Parathyroid adenoma (tissue), 2 donors: ENCODE measurements around the gene GPR179.

ENCODE experiments used
- H2AFZ ChIP-seq: fragments of 300-600 bp; sonication (generic); one replicate; pipeline ENCODE4 v1.7.0; 2017; ENCODE audit warnings: antibody characterized with exemption, mild to moderate bottlenecking
- H3K27ac ChIP-seq: fragments of 300-600 bp; sonication (generic); one replicate; pipeline ENCODE4 v1.7.0; 2017
- H3K27me3 ChIP-seq: fragments of 300-600 bp; sonication (generic); one replicate; pipeline ENCODE4 v1.7.0; 2017; ENCODE audit warnings: low read length; ENCODE audit not compliant: control insufficient read depth, insufficient read depth
- H3K36me3 ChIP-seq: fragments of 300-600 bp; sonication (generic); one replicate; pipeline ENCODE4 v1.7.0; 2017; ENCODE audit warnings: low read length; ENCODE audit not compliant: control insufficient read depth, insufficient read depth
- H3K4me1 ChIP-seq: fragments of 300-600 bp; sonication (generic); one replicate; pipeline ENCODE4 v1.7.0; 2017; ENCODE audit warnings: control low read depth
- H3K4me2 ChIP-seq: fragments of 300-600 bp; sonication (generic); one replicate; pipeline ENCODE4 v1.7.0; 2017; ENCODE audit warnings: low read length
- H3K4me3 ChIP-seq: fragments of 300-600 bp; sonication (generic); one replicate; pipeline ENCODE4 v1.7.0; 2017; ENCODE audit warnings: low read depth, low read length
- H3K79me2 ChIP-seq: fragments of 300-600 bp; sonication (generic); one replicate; pipeline ENCODE4 v1.7.0; 2017; ENCODE audit warnings: control low read depth
- H3K9ac ChIP-seq: fragments of 300-600 bp; sonication (generic); one replicate; pipeline ENCODE4 v1.7.0; 2017; ENCODE audit warnings: mild to moderate bottlenecking
- H3K9me3 ChIP-seq: fragments of 300-600 bp; sonication (generic); one replicate; pipeline ENCODE4 v1.7.0; 2017; ENCODE audit warnings: low read length; ENCODE audit not compliant: control insufficient read depth
- CTCF ChIP-seq: fragments of 300-600 bp; sonication (generic); IDR thresholded peaks from one replicate; pipeline ENCODE4 v1.7.0; 2017; ENCODE audit warnings: antibody characterized with exemption, mild to moderate bottlenecking
- donor health status: primary hyperparathyroidism.

The GPR179 gene

GRCh38 chr17:38329284-38329683, 14.5 kb downstream of the GPR179 start:
- no peak for TF ChIP-seq CTCF
- Histone ChIP-seq H3K4me2 (no peak overlapping the region), H3K4me1 (peaks cover 34% of the 10 kb centered on the region), H3K9me3 (no peaks in the 10 kb centered on the region), H3K27me3 (no peaks in the 10 kb centered on the region), H3K36me3 (no peaks in the 10 kb centered on the region), H3K79me2 (no peaks in the 10 kb centered on the region), H2AFZ (no peak overlapping the region), H3K9ac (no peak overlapping the region), H3K4me3 (no peak overlapping the region), H3K27ac (no peak overlapping the region)

GRCh38 chr17:38328620-38329019, 15.1 kb downstream of the GPR179 start:
- Histone ChIP-seq H3K4me2 (no peak overlapping the region), H3K9ac (no peak overlapping the region), H3K9me3 (no peaks in the 10 kb centered on the region), H3K27ac (peak overlapping the region; percentile 97), H3K36me3 (no peaks in the 10 kb centered on the region), H2AFZ (no peak overlapping the region), H3K4me1 (peaks cover 41% of the 10 kb centered on the region), H3K4me3 (no peak overlapping the region), H3K27me3 (no peaks in the 10 kb centered on the region), H3K79me2 (no peaks in the 10 kb centered on the region)
- no peak for TF ChIP-seq CTCF

GRCh38 chr17:38327936-38328335, 15.8 kb downstream of the GPR179 start:
- no peak overlapping the region for H3K9ac ChIP-seq
- no peaks in the 10 kb centered on the region for H3K27me3 ChIP-seq
- no peak for TF ChIP-seq CTCF
- H3K36me3 ChIP-seq = no peaks in the 10 kb centered on the region
- H2AFZ ChIP-seq = peak overlapping the region; percentile 76
- H3K4me2 ChIP-seq = no peak overlapping the region
- peaks cover 47% of the 10 kb centered on the region for H3K4me1 ChIP-seq
- H3K4me3 ChIP-seq = no peak overlapping the region
- H3K9me3 ChIP-seq = no peaks in the 10 kb centered on the region
- no peaks in the 10 kb centered on the region for H3K79me2 ChIP-seq
- H3K27ac ChIP-seq = peak overlapping the region; percentile 97

GRCh38 chr17:38326996-38327792, 16.6 kb downstream of the GPR179 start:
- no peak overlapping the region for H3K9ac ChIP-seq
- H3K4me1 ChIP-seq = peaks cover 47% of the 10 kb centered on the region
- H3K79me2 ChIP-seq = no peaks in the 10 kb centered on the region
- H3K4me3 ChIP-seq = no peak overlapping the region
- H3K27me3 ChIP-seq = no peaks in the 10 kb centered on the region
- peak overlapping the region; percentile 97 for H3K27ac ChIP-seq
- no peak overlapping the region for H3K4me2 ChIP-seq
- TF ChIP-seq CTCF = no peak
- H2AFZ ChIP-seq = peak overlapping the region; percentile 76
- no peaks in the 10 kb centered on the region for H3K9me3 ChIP-seq
- H3K36me3 ChIP-seq = no peaks in the 10 kb centered on the region
